ENCODE data around the gene ABR.

DNA sequence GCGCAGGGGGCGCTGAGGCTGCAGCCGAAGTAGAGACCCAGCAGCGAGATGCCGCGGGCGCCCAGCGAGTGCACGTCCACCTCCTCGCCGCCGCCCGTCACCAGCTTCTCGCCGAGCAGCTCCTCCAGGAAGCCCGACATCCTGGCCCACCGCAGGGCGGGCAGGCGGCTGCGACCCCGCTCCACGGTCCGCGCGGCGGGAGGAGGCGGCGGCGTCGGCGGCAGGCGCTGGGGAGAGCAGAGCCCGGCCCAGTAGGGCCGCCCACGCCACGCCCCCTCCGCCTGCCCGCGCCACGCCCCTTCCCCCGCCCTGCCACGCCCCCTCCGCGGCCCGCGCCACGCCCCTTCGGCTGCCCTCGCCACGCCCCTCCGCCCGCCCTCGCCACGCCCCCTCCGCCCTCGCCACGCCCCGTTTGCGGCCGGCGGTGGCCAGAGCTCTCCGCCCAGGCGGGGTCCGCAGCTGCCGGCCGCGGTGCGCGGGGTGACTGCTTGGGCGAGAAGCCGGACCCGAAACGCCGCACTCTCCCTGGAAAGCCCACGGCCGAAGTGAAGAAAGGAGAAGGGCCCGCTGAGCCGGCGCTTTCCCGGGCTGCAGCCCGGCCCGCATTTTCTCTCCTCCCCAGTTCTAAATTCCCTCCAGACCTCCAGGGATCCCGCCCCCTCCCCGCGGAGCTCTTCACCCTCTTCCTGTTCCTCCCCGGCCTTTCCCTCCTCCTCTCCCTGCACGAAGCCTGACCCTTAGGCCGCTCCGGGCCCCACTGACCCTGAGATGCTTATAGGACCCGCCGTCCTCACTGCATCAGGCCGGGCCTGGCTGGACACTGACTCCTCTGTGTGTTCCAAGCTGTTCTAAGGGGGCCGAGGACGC, 200.0 kb downstream of the ABR start, which contains the start of gene NXN:
- peak; percentile 50 for TF ChIP-seq POLR2AphosphoS5 (IDR thresholded peaks at IDR 0.05; ENCODE audit: low read depth, low read length)
- no peak; the same call in 1 of the 2 replicates for TF ChIP-seq CTCF (IDR thresholded peaks at IDR 0.05)
- TF ChIP-seq SIN3A (IDR thresholded peaks at IDR 0.05; ENCODE audit: borderline replicate concordance, insufficient read depth, low read depth, low read length), result peak; percentile 63
- TF ChIP-seq TCF7L2 (IDR thresholded peaks at IDR 0.05; ENCODE audit: low read depth, low read length), result no peak
- no peak for TF ChIP-seq REST (IDR thresholded peaks at IDR 0.05; ENCODE audit: insufficient read depth in 1 of 2, low read depth in 2 of 2, low read length in 1 of 2)
